Measurements from ENCODE around the gene METTL22. TPM values are rescaled to one million over a fixed set of nuclear protein-coding genes. Genes with fewer than 3 reads are reported as not detected.

Gene METTL22
- total RNA-seq, 2 donors from 2014 or later, result 18.9 to 47.5 TPM

- WGBS, 2 donors, result 43 to 58% methylated on average over 1 of the region's 1 CpG
- DNase-seq, result no peak
- Histone ChIP-seq H3K4me1 (peaks cover 5% of the 10 kb centered on the region), H3K4me3 (no peak overlapping the region), H3K27me3 (no peaks in the 10 kb centered on the region), H3K27ac (no peak overlapping the region), H3K36me3 (replicated peaks in 1 of 2; ENCODE audit: insufficient read depth in 1 of 2, low read depth in 2 of 2) (no peaks in the 10 kb centered on the region), H3K9me3 (no peaks in the 10 kb centered on the region)
- intact Hi-C loops (cut with DNase I), result loop anchor here (5.0 kb wide), 1 partner anchor 208 kb away; no protein-coding TSS in a partner anchor
- ATAC-seq, result no peak
- no peak for TF ChIP-seq CTCF (IDR thresholded peaks at IDR 0.05)
- no peak for TF ChIP-seq POLR2A (IDR thresholded peaks at IDR 0.05)
Measured at GRCh38 chr16:8669481-8669880, 48.0 kb downstream of the METTL22 start.

GRCh38 chr16:8670014-8670560 lies 48.6 kb downstream of the METTL22 start:
- Histone ChIP-seq H3K4me1 (peaks cover 10% of the 10 kb centered on the region), H3K36me3 (replicated peaks in 1 of 2; ENCODE audit: insufficient read depth in 1 of 2, low read depth in 2 of 2) (no peaks in the 10 kb centered on the region), H3K4me3 (no peak overlapping the region), H3K27ac (no peak overlapping the region), H3K27me3 (no peaks in the 10 kb centered on the region), H3K9me3 (no peaks in the 10 kb centered on the region)
- 90 to 100% methylated on average over 1 of the region's 1 CpG for WGBS, 2 donors
- no peak for DNase-seq
- no peak for ATAC-seq
- intact Hi-C loops (cut with DNase I), result no loop called here
- TF ChIP-seq CTCF (IDR thresholded peaks at IDR 0.05) (no peak), POLR2A (IDR thresholded peaks at IDR 0.05) (no peak)

- no peak for DNase-seq
- peak overlapping the region in 3 of 4 donors; percentile 30 to 83 (median 78) for H3K27ac ChIP-seq
Measured at GRCh38 chr16:8673611-8674412, 52.3 kb downstream of the METTL22 start.

GRCh38 chr16:8674413-8675022 lies 53.0 kb downstream of the METTL22 start, which contains the start of gene ABAT:
TSS of gene ABAT (plus strand) at chr16:8674617. CDS start at chr16:8735740, 61,123 bp downstream.
- Histone ChIP-seq H3K9me3 (no peaks in the 10 kb centered on the region), H3K36me3 (replicated peaks in 1 of 2; ENCODE audit: insufficient read depth in 1 of 2, low read depth in 2 of 2) (no peaks in the 10 kb centered on the region), H3K27ac (peak within 1 kb of the TSS; percentile 69 to 83 (median 74)), H3K4me1 (peaks cover 51% of the 10 kb centered on the region), H3K27me3 (no peaks in the 10 kb centered on the region), H3K4me3 (peak within 1 kb of the TSS; percentile 29 to 55)
- DNase-seq (peak; percentile 92 to 94 (median 92)), ATAC-seq (peak; percentile 97)
- intact Hi-C loops (cut with DNase I), result no loop called here
- TF ChIP-seq POLR2A (IDR thresholded peaks at IDR 0.05) (peak; percentile 84 to 88 (median 85)), CTCF (IDR thresholded peaks at IDR 0.05) (peak in 1 of 7 experiments; percentile 6)
- 1 to 5% methylated on average over 5 to 25 of the region's 49 CpGs for WGBS, 2 donors

More at GRCh38 chr16:8673611-8674412, 52.3 kb downstream of the METTL22 start:
- no peaks in the 10 kb centered on the region for H3K27me3 ChIP-seq
- peak; percentile 51 for ATAC-seq
- WGBS, 2 donors, result 7 to 9% methylated on average over 20 to 24 of the region's 24 CpGs
- H3K9me3 ChIP-seq, result no peaks in the 10 kb centered on the region
- peaks cover 44% of the 10 kb centered on the region for H3K4me1 ChIP-seq
- H3K36me3 ChIP-seq (replicated peaks in 1 of 2; ENCODE audit: insufficient read depth in 1 of 2, low read depth in 2 of 2), result no peaks in the 10 kb centered on the region
- intact Hi-C loops (cut with DNase I), result no loop called here
- H3K4me3 ChIP-seq, result peak overlapping the region in 1 of 2 donors; percentile 19
- TF ChIP-seq POLR2A (IDR thresholded peaks at IDR 0.05), result no peak
- no peak for TF ChIP-seq CTCF (IDR thresholded peaks at IDR 0.05)

Data from body of pancreas (tissue), 4 donors.